NCI-H748 (cell line): ENCODE data around the gene FOXD3.

ENCODE experiments used
- DNase-seq: peaks from one replicate; lab custom pipeline; 2025; ENCODE audit not compliant: unreplicated experiment; lab: John Stamatoyannopoulos, UW

The FOXD3 gene

DNA sequence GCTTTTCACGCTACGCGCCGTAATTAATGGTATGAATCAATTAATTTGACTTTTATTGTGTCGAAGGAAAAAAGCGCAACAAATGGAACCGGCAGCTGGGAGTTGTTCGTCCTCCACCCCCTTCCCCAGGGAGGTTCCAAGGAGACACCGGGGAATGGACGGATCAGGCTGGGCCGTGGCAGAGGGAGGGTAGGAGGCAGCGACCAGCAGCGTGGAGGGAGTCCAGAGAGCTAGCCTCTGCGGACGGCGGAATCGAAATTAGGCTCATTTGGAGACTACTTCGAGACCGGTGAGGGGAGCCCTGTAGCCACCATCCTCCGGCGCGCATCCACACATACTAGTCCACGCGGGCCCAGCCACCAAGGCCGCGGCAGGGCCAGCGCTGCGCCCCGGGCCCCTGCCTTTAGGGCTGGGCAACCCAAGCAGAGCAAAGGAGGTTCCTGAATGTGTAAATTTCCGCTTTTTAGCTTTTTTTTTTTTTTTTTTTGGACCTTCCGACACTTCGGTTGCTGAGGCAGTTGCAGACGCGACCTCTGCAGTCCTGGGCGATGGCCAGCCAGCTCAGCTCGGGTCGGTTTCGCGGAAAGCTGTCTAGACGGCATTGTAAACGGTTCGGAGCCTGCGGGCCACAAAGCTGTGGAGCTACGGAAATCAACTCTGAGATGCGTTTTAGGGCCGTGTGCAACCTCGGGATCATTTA, 2.2 kb upstream of the FOXD3 start:
- DNase-seq, result no peak

DNA sequence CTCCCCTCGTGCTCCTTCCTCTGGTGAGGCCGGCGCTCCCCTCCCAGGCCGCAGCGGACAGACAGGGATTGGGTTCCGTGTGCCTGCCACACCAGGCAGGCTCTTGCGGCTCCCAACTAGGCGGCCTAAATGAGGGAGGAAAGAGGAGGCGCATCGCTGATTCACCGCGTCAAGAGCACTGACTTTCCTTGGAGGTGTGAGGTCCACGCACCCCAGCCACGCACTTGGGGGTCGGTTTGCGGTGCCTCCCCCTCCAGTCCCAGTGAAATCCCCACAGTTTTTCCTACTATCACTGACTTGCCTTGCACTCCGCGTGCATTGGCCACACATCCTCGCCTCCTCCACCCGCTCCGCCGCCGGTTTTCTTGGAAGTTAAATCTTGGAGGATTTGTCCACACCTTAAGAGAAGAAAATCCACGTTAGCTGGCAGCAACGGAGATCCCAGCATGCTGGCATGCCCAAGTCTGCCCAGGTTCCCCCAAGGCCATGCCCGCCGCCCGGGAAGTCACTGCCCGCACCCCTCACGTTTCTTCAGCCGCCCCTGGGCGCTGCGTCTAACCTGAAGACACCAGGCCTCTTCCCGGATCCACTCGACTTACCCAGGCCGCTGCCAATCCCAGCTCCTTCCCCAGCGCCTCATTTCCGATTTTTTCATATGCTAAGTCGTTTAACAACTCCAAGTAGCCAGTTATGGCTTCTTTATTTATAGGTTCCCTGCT, 1.1 kb upstream of the FOXD3 start:
- DNase-seq, result no peak

DNA sequence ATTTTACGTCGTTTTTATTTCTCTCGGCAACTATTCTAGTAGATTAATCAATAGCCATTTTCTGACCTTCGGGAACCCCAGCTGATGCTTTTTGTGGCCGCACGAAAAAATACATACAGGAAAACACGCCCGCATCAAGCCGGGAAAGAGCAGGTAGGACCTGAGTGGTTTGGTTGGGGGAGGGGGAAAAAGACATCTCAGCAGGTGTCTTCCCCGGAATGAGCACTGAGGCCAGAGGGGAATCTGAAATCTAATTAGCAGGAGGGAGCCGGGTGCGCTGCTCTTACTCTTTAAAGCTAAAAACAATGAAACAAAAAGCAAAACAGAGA, 618 bp upstream of the FOXD3 start:
- no peak for DNase-seq

DNA sequence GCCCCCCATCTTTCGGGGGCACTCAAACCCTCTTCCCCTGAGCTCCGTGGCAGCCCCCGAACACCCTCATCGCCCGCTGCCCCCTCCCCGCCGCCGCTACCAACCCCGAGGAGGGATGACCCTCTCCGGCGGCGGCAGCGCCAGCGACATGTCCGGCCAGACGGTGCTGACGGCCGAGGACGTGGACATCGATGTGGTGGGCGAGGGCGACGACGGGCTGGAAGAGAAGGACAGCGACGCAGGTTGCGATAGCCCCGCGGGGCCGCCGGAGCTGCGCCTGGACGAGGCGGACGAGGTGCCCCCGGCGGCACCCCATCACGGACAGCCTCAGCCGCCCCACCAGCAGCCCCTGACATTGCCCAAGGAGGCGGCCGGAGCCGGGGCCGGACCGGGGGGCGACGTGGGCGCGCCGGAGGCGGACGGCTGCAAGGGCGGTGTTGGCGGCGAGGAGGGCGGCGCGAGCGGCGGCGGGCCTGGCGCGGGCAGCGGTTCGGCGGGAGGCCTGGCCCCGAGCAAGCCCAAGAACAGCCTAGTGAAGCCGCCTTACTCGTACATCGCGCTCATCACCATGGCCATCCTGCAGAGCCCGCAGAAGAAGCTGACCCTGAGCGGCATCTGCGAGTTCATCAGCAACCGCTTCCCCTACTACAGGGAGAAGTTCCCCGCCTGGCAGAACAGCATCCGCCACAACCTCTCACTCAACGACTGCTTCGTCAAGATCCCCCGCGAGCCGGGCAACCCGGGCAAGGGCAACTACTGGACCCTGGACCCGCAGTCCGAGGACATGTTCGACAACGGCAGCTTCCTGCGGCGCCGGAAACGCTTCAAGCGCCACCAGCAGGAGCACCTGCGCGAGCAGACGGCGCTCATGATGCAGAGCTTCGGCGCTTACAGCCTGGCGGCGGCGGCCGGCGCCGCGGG, 837 bp downstream of the FOXD3 start:
- peak; percentile 84 for DNase-seq

DNA sequence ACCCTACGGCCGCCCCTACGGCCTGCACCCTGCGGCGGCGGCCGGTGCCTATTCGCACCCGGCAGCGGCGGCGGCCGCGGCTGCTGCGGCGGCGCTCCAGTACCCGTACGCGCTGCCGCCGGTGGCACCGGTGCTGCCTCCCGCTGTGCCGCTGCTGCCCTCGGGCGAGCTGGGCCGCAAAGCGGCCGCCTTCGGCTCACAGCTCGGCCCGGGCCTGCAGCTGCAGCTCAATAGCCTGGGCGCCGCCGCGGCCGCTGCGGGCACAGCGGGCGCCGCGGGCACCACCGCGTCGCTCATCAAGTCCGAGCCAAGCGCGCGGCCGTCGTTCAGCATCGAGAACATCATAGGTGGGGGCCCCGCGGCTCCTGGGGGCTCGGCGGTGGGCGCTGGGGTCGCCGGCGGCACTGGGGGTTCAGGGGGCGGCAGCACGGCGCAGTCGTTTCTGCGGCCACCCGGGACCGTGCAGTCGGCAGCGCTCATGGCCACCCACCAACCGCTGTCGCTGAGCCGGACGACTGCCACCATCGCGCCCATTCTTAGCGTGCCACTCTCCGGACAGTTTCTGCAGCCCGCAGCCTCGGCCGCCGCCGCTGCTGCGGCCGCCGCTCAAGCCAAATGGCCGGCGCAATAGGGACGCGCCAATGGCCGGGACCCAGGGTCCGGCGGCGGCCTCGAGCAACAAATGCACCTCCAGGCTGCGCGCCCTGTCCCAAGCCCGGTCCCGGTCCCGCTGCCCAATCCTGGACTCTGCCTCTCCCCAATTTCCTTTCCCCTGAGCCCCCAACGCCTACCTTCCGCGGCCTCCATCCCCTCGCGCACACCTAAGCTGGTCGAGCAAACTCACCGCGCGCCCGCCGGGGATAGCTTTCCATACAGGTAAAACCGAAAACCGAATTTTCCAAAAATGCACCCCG, 1.8 kb downstream of the FOXD3 start:
- DNase-seq, result peak; percentile 75

DNA sequence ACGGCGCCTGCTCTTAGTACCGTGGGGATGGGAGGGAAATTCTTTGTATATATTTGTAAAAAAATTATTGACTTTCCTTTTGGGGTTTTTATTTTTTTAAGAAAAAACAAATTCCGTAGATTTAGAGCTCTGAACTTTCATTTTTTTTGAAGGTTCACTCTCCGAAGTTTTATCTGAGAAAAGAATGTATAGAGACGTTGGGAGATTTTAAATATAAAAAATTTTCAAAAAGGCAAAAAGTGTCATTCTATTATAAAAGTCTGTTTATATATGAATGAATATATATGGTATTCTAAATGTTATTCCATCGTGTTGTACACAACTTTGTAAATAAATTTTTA, 2.4 kb downstream of the FOXD3 start:
- no peak for DNase-seq

DNA sequence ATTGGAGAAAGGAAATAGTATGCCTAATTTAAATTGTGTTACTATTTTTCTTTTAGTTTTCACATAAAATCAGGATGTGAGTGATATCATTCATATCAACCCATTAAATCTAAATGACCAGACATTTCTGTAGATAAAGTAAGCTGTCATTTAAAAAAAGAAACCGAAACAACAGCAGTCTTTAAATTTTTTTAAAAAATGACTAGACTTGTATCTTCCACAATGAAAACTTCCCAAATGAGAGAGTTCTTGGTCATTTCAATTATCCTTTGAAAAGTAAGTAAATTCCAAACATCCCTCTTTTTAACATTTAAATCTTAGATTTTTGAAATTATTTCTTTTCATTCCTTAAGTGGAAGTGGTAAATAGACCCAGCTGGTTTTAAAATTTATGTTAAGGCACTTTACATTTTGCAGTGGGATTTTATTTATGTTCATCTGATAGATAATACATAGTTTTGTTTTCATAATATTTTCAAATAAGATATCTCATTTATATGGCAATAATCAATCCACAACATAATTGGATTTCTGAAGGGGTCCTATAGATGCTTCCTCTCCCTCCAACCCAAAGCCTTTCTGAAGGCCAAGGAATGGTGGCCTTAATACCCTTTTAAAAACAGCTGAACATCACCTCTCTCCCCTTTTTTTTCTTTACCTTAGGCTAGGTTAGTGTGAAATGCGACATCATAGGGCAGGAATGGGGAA, 3.1 kb downstream of the FOXD3 start:
- DNase-seq, result no peak

DNA sequence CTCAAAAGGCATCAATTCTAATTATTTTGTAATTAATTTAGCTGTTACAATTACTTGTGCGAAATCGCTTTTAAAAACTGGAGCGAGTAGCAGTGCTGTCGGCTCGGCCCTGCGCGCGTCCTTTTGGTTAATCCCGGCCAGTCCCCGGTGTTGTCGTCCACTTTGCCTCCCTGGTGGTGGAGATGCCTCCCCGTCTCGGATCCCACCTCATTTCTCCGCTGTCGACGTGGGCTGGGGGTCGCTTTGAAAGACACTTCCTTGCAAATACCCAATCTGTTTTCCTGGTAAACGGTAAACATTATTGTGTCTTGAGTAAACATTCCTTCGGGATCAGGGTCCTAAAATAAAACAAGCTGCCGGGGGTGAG, 3.7 kb downstream of the FOXD3 start:
- DNase-seq, result peak; percentile 48

DNA sequence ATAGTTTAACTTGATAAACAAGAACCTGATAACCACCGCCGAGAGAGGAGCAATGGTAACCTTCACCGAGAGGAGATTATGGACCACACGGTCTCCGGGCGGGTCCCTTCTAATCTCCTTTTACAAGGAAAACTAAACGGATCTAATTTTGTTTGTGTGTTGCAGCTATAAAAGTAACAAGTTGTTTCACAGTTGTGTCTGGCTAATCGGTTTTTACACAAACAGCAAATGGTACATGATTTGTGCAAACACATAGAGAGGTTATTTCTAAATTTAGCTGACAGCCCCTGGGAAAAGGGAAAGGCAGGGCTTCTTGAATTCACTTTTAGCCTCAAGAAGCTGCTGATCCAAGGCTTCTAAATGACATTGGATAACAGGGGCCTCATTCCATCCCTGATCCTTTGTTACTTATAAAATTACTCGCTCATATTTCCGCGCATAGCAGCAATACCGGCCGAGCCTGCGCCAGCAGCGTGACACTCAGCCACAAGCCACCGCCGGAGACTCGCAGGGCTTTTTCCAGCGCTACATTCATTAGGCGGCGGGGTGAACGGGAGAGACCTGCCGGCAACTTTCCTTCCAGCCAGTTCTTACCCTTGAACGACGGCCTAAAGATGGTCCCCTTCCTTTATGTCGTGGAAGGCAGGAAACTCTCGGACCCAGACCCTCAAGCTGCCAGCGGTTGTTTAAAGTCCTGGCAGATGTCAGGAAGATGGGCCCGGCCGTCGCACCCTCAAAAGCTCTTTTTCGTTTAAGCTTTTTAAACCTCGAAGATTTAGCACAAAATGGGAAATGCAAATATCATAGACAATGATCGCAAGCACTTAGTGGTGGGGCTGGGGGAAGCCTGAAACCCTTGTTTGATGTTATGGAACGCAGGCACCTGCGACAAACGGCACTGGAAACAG, 4.4 kb downstream of the FOXD3 start:
- DNase-seq, result peak; percentile 56

DNA sequence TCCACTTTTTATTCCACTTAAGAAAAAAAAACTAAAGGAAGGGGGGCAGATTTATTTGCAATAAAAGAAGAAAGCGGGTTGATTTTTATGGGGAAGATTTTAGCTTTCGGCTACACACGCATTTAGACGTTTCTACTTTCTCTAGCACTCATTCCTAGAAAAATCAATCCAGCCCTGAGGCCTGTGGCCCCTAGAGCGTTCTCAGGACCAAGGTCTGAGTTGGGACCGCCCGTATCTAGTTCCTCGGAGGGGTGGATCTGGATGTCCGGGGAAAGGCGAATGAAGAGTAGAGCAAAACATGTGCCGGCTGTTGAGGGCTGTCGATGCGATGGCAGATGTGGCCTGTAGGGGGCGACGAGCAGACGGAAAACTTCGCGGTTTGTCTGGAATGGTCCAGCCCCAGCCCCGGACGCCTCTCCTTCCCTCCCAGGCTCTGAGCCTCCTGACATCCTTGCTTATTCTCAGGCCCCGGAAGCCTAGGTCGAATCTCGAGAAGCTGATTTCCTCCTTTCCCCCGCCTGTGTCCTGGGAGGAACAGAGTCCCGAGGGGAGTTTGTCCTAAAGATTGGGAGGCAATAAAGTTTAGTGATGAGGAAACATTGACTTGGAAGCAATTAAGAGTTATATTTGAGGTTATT, 5.2 kb downstream of the FOXD3 start:
- peak; percentile 73 for DNase-seq

DNA sequence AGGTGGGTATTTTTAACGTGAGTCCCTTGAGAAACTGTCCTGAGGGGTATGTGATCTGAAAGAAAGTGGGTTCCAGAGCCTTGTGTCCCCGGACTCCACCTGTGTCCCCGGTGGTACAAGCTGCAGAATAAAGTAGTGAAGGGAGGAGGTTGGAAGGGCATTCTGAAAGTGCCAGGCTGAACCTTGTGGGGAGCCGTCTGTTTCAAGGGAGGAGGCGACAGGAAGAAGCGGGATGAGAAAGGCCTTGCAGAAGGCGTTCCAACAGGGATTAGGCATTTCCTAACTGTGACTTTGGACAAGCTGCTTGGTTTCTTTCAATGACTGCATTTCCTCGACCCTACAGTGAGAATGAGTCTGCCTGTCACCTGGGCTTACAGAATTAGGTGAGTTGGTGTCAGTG, 5.8 kb downstream of the FOXD3 start:
- DNase-seq, result no peak

DNA sequence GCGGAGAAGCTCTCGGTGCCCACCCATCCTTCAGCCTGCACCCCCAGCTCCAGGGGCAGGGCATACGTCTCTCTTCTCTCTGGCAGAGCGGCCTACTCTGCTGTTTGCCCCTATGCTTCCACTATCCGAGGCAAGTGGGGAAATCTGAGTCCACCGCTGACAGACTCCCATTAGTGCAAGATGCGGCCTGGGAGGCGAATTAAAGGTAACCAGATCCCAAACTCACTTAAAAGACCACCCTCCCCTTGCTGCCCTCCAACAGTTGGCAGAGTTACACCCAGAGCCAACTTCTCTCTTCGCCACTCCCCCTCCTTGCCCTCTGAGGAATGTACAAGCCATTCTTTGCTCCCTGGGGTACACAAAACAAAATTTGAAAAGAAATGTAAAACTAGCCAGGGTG, 6.4 kb downstream of the FOXD3 start:
- DNase-seq, result no peak

DNA sequence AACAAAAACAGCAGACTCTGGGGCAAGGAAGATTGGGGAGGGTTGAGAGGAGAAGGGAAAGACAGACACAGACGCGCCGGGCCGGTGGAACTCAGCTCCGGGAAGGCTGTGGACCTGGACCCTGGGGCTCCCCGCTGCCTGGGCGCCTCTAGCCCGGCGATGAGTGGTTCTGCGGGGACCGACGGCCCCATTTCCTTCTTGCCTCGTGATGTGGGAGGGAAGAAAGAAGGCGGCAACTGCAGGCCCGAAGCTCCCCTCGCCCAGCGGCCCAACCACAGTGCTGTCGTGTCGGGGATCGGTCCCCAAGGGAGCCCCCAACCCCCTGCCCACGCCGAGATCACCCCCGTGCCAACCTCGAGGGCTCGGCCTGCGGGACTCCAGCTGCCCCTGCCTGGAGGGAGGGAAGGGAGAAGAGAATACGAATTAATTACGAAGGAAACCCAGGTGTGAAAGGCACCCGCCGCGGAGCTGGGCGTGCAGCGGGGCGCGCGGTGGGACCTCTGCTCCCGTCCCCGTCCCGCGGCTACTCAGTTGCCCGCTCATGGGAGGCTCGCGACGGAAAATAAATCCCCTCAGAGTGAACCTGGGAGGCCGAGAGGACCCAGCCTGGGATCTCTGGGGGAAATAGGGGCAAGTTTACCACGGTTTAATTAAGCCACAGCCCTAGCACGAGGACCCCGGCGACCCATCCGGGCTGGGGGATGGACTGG, 7.4 kb downstream of the FOXD3 start:
- DNase-seq, result no peak

DNA sequence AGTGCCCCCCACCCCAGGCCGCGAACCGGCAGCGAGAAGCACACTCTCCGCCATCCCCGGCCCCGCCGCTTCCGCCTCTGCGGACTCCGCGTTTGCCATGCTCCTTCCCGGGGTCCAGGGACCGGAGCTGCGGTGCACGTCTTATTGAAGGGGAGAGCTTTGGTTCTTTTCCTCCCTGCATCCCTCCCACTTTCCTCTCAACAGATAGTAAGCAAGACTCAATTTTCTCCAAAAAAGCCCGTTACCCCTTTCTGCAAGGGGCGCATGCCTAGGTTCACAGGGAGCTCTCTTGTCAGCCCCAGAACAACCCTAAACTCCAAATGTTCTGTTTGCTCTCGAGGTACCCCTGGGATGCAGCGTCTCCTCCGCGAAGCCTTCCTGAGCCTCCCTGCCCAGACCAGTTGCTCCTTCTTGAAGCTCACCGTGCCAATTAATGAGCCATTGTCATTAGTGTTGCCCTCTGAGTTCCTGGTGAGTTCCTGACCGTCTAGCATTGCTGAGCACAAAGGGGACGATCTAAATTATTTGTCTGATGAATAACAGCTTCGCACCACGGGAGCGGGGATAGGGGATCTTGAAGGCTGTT, 8.1 kb downstream of the FOXD3 start:
- DNase-seq, result no peak

DNA sequence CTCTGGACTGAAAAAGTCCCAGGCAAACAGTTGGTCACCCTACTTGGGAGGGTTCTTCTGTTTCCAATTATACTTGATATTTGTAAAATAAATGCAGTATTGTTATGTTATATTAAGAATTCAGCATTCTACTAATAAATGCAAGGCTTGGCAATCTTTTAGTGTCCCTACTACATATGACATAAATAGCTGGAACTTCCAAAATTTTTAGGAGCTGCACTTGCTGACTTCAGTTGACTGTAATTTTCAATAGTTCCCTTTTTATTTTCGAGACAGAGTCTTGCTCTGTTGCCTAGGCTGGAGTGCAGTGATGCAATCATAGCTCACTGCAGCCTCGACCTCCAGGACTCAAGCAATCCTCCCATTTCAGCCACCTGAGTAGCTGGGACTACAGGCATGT, 20.0 kb downstream of the FOXD3 start:
- DNase-seq, result no peak

DNA sequence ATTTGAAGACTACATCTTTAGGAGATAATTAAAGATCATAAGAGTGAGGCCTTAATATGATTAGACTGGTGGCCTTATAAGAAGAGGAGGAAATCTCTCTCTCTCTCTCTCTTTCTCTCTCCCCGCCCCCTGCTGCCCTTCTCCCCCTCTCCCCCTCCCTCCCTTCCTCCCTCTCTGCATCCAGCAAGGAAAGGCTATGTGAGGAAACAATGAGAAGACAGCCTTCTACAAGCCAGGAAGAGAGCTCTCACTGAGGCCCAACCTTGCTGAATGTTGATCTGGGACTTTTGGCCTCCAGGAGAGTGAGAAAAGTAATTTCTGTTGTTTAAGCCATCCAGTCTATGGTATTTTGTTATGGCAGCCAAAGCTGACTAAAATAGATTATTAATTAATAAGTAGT, 21.6 kb downstream of the FOXD3 start:
- no peak for DNase-seq

DNA sequence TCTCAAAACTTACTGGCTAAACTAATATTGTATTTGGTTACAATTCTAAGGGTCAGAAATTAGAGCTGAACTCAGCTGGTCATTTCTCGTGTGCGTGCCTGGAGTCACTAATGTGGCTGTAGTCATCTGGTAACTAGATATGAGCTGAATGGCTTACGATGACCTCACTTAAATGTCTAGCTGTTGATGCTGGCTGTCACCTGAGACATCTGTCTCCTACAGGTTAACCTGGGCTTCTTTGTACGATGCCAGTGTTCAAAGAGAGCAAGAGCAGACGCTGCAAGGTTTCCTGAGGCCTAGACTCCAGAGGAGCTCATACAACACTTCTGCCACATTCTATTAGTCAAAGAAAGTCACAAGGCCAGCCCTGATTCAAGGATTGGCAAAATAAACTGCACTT, 28.0 kb downstream of the FOXD3 start:
- peak; percentile 11 for DNase-seq

DNA sequence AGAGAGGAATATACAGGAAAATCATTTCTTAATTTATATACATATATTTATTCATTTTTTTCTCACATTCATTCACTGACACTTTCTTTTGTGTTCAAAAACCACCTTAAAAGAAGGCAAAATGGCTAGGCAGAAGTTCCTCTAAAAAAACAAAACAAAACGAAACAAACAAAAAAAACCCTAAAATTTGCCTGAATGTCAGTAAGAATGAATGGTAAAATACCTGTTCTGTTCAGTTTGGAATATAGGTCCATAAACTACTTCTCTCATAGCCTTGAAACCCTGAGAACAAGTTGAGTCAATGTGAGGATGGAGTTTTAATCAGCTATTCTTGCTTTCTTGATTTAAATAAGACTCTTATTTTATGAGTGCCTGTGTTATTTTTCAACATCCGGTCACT, 30.4 kb downstream of the FOXD3 start:
- DNase-seq, result no peak
